A673 (cell line): ENCODE measurements around the gene TTC7B.

Source experiments
- CTCF ChIP-seq: fragments of 300-800, 200-600 bp; sonication (generic); conservative IDR thresholded peaks from 2 replicates; pipeline ENCODE4 v1.5.1; 2017; ENCODE audit warnings: low read depth, mild to moderate bottlenecking, antibody characterized with exemption, low read length, moderate library complexity, mixed read lengths
- EZH2 ChIP-seq: fragments of 200-600 bp; sonication (generic); IDR thresholded peaks from 2 replicates; pipeline ENCODE4 v1.6.1; 2017; ENCODE audit warnings: borderline replicate concordance, low read depth, mild to moderate bottlenecking, mixed read lengths, antibody characterized with exemption, low read length; ENCODE audit not compliant: poor library complexity, severe bottlenecking

- TF ChIP-seq CTCF (no peak), EZH2 (no peak)
Observed at GRCh38 chr14:90704738-90705392, 111.4 kb downstream of the TTC7B start.
